Activated CD8-positive, alpha-beta memory T cell treated with anti-CD3 and anti-CD28 coated beads, Interleukin-2, amount 50 U/mL, for 1 hour (primary cell): ENCODE measurements around the gene SUPT5H.

Experiments used
- DNase-seq: peaks from one replicate; pipeline ENCODE4 v3.0.0-alpha.2; 2020; ENCODE audit errors: extremely low read depth

Gene SUPT5H

DNA sequence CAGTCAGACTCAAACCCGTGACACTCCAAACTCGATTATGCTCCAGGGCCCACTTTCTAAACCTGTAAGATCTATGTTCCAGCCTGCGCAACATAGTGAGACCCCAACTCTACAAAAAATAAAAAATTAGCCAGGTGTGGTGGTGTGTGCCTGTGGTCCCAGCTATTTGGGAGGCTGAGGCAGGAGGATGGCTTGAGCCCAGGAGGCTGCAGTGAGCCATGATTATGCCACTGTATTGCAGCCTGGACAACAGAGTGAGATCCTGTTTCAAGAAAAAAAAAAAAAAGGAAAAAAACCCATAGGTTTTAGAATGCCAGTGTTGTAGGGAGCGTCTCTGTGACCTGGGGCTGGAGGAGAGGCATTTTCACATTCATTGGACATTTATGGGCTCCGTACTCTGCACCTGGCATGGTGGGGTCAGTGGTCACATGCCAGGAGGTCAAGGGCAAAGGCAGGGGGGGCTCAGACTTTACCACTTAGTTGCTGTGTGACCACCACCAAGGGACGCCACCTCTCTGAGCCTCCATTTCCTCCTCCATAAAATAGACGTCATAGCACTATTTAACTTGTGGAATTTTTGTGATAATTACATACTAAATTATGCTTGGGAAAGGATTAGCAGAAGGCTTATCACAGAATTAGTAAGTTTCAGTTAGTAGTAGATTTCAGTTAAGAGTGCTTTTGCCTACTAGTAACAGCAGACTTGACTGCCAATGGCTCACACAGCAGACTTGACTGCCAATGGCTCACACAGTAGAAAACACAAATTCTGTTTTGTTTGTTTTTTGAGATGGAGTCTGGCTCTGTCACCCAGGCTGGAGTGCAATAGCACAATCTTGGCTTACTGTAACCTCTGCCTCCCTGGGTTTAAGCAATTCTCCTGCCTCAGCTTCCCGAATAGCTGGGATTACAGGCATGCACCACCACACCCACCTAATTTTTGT, 75.4 kb downstream of the SUPT5H start:
- DNase-seq: no peak

DNA sequence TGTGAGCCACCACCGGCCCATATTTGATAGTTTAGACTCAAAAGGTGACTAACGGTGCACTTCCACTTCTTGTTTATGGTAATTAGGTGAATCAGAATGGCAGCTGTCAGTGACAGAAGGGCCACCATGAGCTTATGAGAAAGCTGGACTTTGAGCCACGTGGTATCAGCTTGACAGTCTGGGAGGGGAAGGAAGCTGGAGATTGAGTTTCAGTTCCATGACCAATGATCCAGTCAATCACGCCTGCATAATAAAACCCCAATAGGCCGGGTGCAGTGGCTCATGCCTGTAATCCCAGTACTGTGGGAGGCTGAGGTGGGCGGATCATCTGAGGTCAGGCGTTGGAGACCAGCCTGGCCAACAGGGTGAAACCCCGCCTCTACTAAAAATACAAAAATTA, 79.1 kb downstream of the SUPT5H start:
- DNase-seq: no peak

DNA sequence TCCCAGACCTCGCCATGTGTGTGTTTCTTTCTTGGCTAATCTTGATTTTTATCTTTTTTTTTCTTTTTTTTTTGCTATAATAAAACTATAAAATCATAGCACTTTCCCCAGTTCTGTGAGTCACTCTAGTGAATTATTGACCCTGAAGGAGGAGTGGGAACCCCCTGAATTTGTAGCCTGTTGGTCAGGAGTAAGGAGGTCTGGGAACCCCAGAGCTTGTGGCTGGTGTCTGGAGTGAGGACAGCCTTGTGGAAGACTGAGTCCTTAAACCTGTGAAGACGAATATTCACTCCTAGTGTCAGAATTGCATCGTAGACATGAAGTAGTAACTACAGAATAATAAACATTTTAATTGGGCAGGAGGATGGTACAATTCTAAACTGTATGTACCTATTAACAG, 79.8 kb downstream of the SUPT5H start:
- no peak for DNase-seq
